GM19463 (cell line): ENCODE results near the gene SNX6.
"Not testable (repeated sequence)": the region's sequence is repeated elsewhere in the genome, so short reads cannot be mapped to it uniquely, and the experiment has no call there.

Experiments used
- ATAC-seq: cut with Tn5 transposase; IDR thresholded peaks from one replicate; pipeline ENCODE4 v1.9.1; 2021; ENCODE audit warnings: mild to moderate bottlenecking, moderate library complexity; ENCODE audit not compliant: unreplicated experiment

The SNX6 gene

DNA sequence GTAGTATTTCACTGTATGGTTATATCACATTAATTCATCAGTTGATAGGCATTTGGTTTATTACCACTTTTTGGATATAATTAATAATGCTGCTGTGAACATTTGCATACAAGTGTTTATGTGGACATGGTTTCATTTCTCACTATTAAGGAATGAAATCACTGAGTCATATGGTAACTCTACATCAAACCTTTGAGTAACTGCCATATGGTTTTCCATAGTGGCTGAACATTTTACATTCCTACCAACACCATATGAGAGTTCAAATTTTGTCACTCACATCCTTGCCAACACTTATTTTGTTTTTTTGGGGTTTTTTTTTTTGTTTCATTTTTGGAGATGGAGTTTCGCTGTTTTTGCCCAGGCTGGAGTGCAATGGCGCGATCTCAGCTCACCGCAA is 60.2 kb downstream of the SNX6 start:
- no peak for ATAC-seq

DNA sequence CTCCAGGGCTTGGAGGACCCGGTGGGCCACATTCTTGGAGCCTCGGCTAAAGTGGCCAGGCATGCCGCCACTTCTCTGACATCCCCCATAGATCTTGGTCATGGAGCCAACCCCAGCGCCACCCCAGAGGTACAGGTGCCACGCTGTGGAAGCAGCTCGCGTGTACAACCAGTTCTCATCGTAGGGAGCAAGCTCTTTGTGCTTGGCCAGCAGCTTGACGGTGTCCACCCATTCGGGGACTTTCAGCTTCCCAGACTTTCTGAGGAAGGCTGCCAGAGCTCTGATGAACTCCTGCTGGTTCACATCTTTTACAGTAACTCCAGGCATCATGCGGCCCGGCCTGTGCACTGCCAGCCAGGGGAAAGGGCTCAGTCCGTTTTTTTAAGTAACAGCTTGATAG is 61.1 kb downstream of the SNX6 start:
- no peak for ATAC-seq

DNA sequence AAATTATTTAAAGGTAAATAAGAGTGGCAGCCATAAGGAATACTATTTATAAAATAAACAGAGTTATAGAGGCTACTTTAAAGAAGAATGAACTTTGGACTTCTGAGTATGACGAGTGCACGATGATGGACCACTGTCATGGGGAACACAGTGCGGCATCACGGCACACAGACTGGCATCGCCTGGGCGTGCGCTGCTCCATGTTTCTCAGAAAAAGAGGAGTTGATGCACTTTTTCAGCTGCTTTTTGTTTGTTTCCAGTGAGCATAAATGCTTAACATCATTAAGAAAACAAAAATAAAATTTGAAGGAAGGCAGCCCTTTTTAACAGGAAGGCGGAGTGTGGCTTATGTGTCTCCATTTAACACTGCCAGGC is 67.2 kb downstream of the SNX6 start:
- no peak for ATAC-seq

GRCh38 chr14:34562037-34562775 is 67.7 kb downstream of the SNX6 start:
- ATAC-seq = not testable (repeated sequence)

GRCh38 chr14:34556498-34556829 is 73.5 kb downstream of the SNX6 start:
- peak; percentile 41 for ATAC-seq

GRCh38 chr14:34555583-34556497 is 74.1 kb downstream of the SNX6 start:
- peak; percentile 72 for ATAC-seq

GRCh38 chr14:34554540-34555250 is 75.3 kb downstream of the SNX6 start:
- no peak for ATAC-seq

GRCh38 chr14:34549276-34549966 is 80.5 kb downstream of the SNX6 start:
- not testable (repeated sequence) for ATAC-seq

DNA sequence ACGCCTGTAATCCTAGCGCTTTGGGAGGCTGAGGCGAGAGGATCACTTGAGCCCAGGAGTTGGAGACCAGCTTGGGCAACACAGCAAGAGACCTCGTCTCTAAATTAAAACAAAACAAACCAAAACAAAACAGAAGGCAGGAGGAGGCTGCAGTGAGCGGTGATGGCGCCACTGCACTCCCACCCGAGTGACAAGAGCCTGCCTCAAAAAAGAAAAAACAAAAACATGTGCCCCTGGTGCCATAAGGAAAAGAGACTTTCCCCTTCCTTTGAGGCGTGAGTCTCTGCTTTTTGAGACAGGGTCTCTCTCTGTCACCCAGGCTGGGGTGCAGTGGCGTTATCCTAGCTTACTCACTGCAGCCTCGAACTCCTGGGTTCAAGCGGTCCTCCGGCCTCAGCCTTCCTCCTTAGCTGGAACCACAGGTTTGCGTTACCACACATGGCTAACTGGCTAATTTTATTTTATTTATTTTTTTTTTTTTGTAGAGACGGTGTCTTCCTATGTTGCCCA is 81.4 kb downstream of the SNX6 start:
- no peak for ATAC-seq

DNA sequence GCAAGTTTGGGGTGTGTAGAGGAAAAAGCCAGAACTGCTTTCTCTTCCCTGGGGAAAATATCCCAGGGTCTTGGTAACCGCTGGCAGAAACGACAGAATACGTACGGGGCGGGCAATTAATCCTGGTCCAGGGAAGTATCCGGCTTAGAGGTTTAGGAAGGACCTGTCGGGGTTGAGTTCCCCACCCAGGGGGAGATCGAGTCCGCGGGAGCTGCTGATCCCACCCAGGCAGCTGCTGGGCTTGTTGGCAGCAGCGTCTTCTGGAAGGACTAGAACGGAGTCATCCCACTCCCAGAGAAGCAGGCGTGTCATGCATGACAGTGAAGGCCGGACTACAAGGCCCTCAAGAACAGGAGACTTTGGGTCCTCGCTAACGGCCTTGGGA is 82.8 kb downstream of the SNX6 start:
- ATAC-seq = peak; percentile 36

GRCh38 chr14:34546272-34547135 is 83.4 kb downstream of the SNX6 start:
- peak; percentile 70 for ATAC-seq

GRCh38 chr14:34540181-34541059 is 89.5 kb downstream of the SNX6 start:
- not testable (repeated sequence) for ATAC-seq

- peak; percentile 100 for ATAC-seq
Observed at GRCh38 chr14:34539407-34540180, 90.4 kb downstream of the SNX6 start, which contains the start of gene EAPP. Gene EAPP, minus strand, starts transcription at chr14:34539701. Its CDS starts 73 bp downstream, at chr14:34539628.

DNA sequence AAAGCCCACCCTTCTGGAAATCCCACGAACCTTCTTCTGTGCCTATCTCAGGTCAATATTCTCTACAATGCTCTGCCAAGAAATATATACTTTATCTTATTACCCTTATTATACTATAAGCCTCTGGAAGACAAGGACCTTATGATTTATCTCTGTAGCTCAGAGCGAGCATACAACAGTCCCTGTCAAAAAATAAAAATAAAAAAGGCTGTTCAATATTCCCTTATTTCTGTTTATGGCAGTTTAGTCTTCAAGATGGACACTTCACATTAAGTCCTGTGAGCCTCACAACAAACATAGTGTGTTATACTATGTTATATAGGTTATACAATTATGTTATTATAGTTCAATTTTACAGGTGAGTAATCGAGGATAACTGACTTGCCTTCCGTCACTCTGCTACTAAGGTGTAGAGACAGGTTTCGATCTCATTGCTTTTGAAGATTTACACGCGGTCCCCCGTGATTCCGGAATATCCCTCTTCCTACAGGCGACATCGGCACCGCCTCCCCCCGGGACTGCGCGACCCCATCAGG is 91.0 kb downstream of the SNX6 start:
- no peak for ATAC-seq

DNA sequence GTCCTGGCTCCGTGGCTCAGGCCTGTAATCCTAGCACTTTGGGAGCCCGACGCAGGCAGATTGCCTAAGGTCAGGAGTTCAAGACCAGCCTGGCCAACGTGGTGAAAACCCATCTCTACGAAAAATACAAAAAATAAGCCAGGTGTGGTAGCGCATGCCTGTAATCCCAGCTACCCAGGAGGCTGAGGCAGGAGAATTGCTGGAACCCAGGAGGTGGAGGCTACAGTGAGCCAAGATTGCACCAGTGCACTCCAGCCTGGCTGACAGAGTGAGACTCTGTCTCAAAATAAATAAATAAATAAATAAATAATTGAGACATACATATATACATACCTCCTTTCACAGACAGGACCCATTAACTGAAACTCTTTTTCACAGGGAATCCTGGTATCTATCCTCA is 91.9 kb downstream of the SNX6 start:
- not testable (repeated sequence) for ATAC-seq

DNA sequence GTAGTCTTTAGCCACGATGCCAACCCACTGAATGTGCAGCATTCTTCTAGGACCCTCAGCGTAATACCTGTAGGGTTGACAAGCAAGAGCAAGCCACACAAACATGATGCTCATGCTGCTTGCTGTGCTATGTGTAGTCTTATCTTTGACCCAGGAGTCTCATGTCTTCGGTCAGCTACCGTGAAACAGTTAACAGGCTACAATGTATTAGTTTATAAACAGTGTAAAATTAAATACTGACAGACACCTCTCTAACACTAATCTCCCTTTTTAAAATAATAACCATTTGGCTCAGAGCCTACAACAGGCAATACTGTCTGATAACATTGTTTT is 92.3 kb downstream of the SNX6 start:
- no peak for ATAC-seq

DNA sequence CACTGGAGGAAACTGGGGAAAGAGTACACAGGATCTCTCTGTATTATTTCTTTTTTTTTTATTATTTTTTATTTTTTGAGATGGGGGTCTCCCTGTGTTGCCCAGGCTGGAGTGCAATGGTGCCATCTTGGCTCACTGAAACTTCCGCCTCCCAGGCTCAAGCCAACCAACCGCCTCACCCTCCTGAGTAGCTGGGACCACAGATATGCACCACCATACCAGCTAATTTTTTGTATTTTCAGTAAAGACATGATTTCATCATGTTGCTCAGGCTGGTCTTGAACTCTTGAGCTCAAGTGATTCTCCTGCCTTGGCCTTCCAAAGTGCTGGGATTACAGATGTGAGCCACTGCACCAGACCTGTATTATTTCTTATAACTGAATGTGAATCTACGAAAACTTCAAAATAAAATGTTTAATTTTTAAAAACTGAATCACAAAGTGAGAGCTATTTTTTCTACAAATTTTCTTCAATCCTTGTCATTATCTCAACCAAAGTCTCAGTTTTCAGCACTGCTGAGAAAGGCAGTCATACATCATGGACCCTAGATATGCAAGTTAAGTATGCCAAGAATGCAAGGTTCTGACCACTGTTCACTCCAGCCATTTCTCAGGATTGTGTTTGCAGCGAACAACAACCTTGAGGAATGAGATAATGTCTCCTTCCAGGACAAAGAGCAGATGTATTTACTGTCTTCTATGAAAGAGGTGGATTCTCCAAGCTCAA is 92.8 kb downstream of the SNX6 start:
- no peak for ATAC-seq
